ENCODE data around the gene PRTFDC1. TPM values are rescaled to one million over a fixed set of nuclear protein-coding genes. Genes with fewer than 3 reads are reported as not detected.

Gene PRTFDC1
- total and polyA plus RNA-seq, 2 of the 8 experiments (the other 6 are each of a cell fraction or from before 2014, with no cell fraction given): 5.9 to 6.6 TPM

DNA sequence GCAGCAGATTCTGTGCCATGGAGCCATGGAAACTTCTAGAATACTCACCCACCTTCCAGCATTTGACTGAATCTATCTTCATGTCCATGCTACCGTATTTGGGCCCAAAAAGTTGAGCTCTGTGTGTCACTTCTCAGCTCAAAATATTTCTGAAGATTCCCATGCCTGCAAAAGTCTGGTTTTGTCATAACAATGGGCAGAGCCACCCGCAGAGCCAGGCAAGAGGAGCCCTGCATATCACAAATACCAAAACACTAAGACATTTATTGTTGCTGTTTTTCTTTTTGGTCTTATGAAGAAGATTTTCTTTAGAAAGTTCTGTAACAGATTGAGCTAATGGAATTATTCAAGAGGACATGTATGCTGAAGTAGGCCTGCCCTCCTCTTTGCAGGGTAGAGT is 68.1 kb downstream of the PRTFDC1 start:
- Histone ChIP-seq H3K4me2 (ENCODE audit: insufficient read depth in 1 of 2, low read depth in 2 of 2, low read length in 2 of 2) (no peak overlapping the region), H2BK20ac (ENCODE audit: low read length) (no peak overlapping the region)
- no peak for FAIRE-seq

More for the DNA sequence above, 68.1 kb downstream of the PRTFDC1 start:
- Histone ChIP-seq H3K27me3 (replicated peaks in 1 of 4; ENCODE audit: control insufficient read depth in 3 of 4, extremely low read depth in 1 of 4, insufficient read depth in 3 of 4, low read length in 3 of 4) (no peaks in the 10 kb centered on the region; a peak in 1 of 7 replicates), H3K27ac (ENCODE audit: low read depth, low read length) (no peak overlapping the region), H3K23me2 (ENCODE audit: low read depth, low read length) (no peaks in the 10 kb centered on the region), H2AK5ac (ENCODE audit: low read depth, low read length) (no peak overlapping the region), H3K23ac (ENCODE audit: insufficient read length) (no peak overlapping the region), H4K8ac (ENCODE audit: extremely low read depth, insufficient read depth, low read length) (no peak overlapping the region), H3K56ac (replicated peaks; ENCODE audit: insufficient read length, low read depth, low read length) (no peak overlapping the region), H3K18ac (ENCODE audit: extremely low read depth, low read length) (no peak overlapping the region), H3K79me1 (ENCODE audit: low read depth, low read length) (no peaks in the 10 kb centered on the region), H3K4me3 (ENCODE audit: extremely low read depth in 1 of 4, insufficient read depth in 2 of 4, low read depth in 3 of 4, low read length in 4 of 4) (no peak overlapping the region), H3K9me3 (ENCODE audit: insufficient read depth in 2 of 2, low read depth in 1 of 2, low read length in 1 of 2) (no peaks in the 10 kb centered on the region), H3K4me1 (replicated peaks in 1 of 4; ENCODE audit: control insufficient read depth in 3 of 4, insufficient read depth in 4 of 4, low read length in 3 of 4) (peaks cover 0 to 10% (median 2%) of the 10 kb centered on the region in 4 experiments; a peak in 3 of 7 replicates), H4K91ac (replicated peaks; ENCODE audit: insufficient read length, low read length) (no peak overlapping the region), H2BK15ac (ENCODE audit: low read length) (no peak overlapping the region), H2BK5ac (ENCODE audit: low read depth, low read length) (no peak overlapping the region), H2BK120ac (replicated peaks; ENCODE audit: low read depth, low read length) (no peak overlapping the region), H3K9ac (replicated peaks in 1 of 4; ENCODE audit: extremely low read depth in 1 of 4, low read depth in 3 of 4, low read length in 3 of 4) (no peak overlapping the region), H2AFZ (ENCODE audit: low read length) (no peak overlapping the region), H3K36me3 (ENCODE audit: control insufficient read depth in 2 of 4, insufficient read depth in 4 of 4, low read length in 3 of 4) (no peaks in the 10 kb centered on the region), H2BK12ac (ENCODE audit: low read depth, low read length) (no peak overlapping the region), H3K79me2 (ENCODE audit: control insufficient read depth in 1 of 2, insufficient read depth in 2 of 2, low read length in 2 of 2) (no peaks in the 10 kb centered on the region), H3K14ac (ENCODE audit: insufficient read length) (no peak overlapping the region), H4K20me1 (replicated peaks in 1 of 2; ENCODE audit: control insufficient read depth in 1 of 2, insufficient read depth in 2 of 2, low read length in 2 of 2) (no peaks in the 10 kb centered on the region), H3K4ac (replicated peaks; ENCODE audit: insufficient read length, low read depth, low read length) (no peak overlapping the region), H4K5ac (ENCODE audit: insufficient read length, low read depth, low read length) (no peak overlapping the region)
- no peak for DNase-seq (ENCODE audit: low read depth in 1 of 2, low spot score in 2 of 2)
- WGBS, 2 experiments (ENCODE audit: extremely low coverage in 1 of 2, insufficient coverage in 1 of 2, insufficient read length in 1 of 2, insufficient replicate concordance in 2 of 2, low coverage in 1 of 2, low lambda C conversion rate in 2 of 2, missing lambda C conversion rate in 1 of 2): 82% methylated on average over 2 of the region's 2 CpGs; no CpG with 5 or more reads in 1 of the 2 experiments
- ChIA-PET POLR2A (ENCODE audit: partially characterized antibody) (interaction anchor here (1.1 kb wide), 1 partner anchor 68 kb away, joined by 5 read pairs; the partner anchor contains the start of gene PRTFDC1), CTCF (ENCODE audit: partially characterized antibody) (interaction anchor here (0.6 to 1.5 kb wide), 5 partner anchors 14 to 992 kb away, joined by 3 to 6 read pairs (median 3); no protein-coding TSS in a partner anchor)
- no peak for TF ChIP-seq SP1 (IDR thresholded peaks at IDR 0.05; ENCODE audit: low read depth, low read length)
- TF ChIP-seq HDAC6 (IDR thresholded peaks at IDR 0.05; ENCODE audit: low read depth, low read length): no peak
- TF ChIP-seq KDM1A (IDR thresholded peaks at IDR 0.05; ENCODE audit: borderline replicate concordance, low read length): no peak
- TF ChIP-seq EGR1 (IDR thresholded peaks at IDR 0.05; ENCODE audit: borderline replicate concordance, low read depth, low read length): no peak
- TF ChIP-seq KDM4A (IDR thresholded peaks at IDR 0.05; ENCODE audit: low read depth, low read length, severe bottlenecking): no peak
- no peak for TF ChIP-seq MAFK (IDR thresholded peaks at IDR 0.05; ENCODE audit: low read depth, low read length)
- no peak for TF ChIP-seq CHD1 (IDR thresholded peaks at IDR 0.05; ENCODE audit: low read depth, low read length)
- no peak for TF ChIP-seq NRF1 (IDR thresholded peaks at IDR 0.05; ENCODE audit: low read depth, low read length)

All from H1 (cell line).